Urinary bladder (tissue), 4 donors: Measurements from ENCODE around the gene CACNA2D3. TPM values are rescaled to one million over a fixed set of nuclear protein-coding genes. Genes with fewer than 3 reads are reported as not detected.

Experiments
- DNase-seq: peaks from one replicate; pipeline ENCODE4 v3.0.0-alpha.2; 2015; ENCODE audit errors: extremely low spot score
- H3K27ac ChIP-seq: one replicate; pipeline ENCODE4 v1.5.1; 2013; ENCODE audit warnings: low read depth, mild to moderate bottlenecking, moderate library complexity
- H3K36me3 ChIP-seq: one replicate; pipeline ENCODE4 v1.6.1; 2013; ENCODE audit warnings: mild to moderate bottlenecking, moderate library complexity; ENCODE audit not compliant: insufficient read depth
- H3K4me1 ChIP-seq: one replicate; pipeline ENCODE4 v1.6.1; 2013; ENCODE audit warnings: mild to moderate bottlenecking, moderate library complexity; ENCODE audit not compliant: insufficient read depth
- H3K4me3 ChIP-seq: one replicate; pipeline ENCODE4 v1.5.1; 2013; ENCODE audit warnings: low read depth, low read length
- WGBS: extraction: QIAGEN DNeasy Blood & Tissue Kit; methylation state at CpG from one replicate; pipeline ENCODE4 v1.1.7; 2013; 5-methylcytosine and 5-hydroxymethylcytosine counted together
- polyA plus RNA-seq: library from polyadenylated mRNA; stranded (reverse); fragments of 200-250 nt; gene quantifications from one replicate; pipeline ENCODE4 v1.2.3, GENCODE V29; 2013
- total RNA-seq: library from RNA; depleted of rRNA; stranded (reverse); fragments of >200 nt; gene quantifications from one replicate; pipeline ENCODE4 v1.2.3, GENCODE V29; 2014
- donor health status: healthy with polysubstance abuse.
- donor health status: healthy.

CACNA2D3 gene
- total and polyA plus RNA-seq, 2 donors: 0.57 to 1.7 TPM

DNA sequence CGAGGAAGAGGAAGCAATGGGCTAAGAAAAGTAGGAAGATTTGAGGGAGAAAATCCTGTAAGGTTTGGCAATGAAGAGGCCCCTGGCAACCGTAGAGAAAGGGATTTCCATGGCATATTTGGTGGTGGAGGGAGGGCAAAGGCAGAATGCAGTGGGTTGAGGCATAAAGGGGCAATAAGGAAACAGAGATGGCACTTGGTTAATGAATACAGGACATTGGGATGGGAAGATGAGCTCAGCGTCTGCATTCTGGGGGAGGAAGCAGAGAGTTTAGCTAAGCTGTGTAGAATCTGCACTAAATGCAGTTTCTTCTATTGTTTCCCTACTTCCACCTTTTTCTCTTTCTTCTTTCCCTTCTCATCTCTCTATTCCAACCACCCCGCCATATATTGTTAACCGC, 721.9 kb downstream of the CACNA2D3 start:
- 88% methylated on average over 5 of the region's 5 CpGs for WGBS

DNA sequence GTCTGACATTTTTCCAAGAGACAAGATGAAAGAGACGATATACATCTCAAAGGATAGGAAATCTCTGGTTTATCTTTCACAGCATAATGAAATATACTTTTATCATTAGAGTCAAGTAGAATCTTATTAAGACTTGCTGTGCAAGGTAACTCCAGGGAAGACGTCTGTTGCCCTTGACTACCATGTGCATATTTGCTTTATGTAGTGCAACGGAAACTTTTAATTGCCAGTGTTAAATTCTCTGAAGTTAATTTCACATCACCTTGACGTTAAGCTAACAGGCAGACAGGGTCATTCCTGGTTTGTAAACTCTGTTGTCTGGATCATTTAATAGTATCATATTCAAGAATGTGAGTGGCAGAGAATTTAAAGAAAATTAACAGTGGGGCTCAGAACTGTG, 722.7 kb downstream of the CACNA2D3 start:
- H3K4me3 ChIP-seq: no peak overlapping the region
- H3K27ac ChIP-seq: no peak overlapping the region
- DNase-seq: no peak
- no peaks in the 10 kb centered on the region for H3K4me1 ChIP-seq
- WGBS: 54% methylated on average over 4 of the region's 4 CpGs
- no peaks in the 10 kb centered on the region for H3K36me3 ChIP-seq

More for the DNA sequence above, 721.9 kb downstream of the CACNA2D3 start:
- DNase-seq: no peak
- H3K4me1 ChIP-seq: no peaks in the 10 kb centered on the region
- H3K4me3 ChIP-seq: no peak overlapping the region
- no peaks in the 10 kb centered on the region for H3K36me3 ChIP-seq
- no peak overlapping the region for H3K27ac ChIP-seq

DNA sequence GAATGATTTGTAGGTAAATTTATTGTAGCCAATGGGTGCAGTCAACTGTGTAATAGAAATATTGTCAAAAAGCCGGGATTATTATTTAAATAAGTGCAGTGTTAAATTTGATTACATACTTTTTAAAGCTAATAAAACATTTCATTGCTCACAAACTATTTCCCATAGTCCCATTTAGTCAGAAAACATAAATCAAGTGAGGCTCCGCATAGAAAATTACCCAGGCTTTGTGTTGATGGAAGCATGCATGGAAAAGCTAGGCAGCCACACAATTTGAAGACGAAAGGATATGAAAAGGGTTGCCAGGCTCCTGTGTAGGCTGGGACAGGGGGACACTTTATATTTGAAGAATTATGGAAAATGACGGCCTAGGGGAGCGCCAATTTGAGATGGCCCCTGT, 723.2 kb downstream of the CACNA2D3 start:
- DNase-seq: no peak
- no peak overlapping the region for H3K27ac ChIP-seq
- 63% methylated on average over 5 of the region's 5 CpGs for WGBS
- no peaks in the 10 kb centered on the region for H3K36me3 ChIP-seq
- H3K4me3 ChIP-seq: no peak overlapping the region
- no peaks in the 10 kb centered on the region for H3K4me1 ChIP-seq

DNA sequence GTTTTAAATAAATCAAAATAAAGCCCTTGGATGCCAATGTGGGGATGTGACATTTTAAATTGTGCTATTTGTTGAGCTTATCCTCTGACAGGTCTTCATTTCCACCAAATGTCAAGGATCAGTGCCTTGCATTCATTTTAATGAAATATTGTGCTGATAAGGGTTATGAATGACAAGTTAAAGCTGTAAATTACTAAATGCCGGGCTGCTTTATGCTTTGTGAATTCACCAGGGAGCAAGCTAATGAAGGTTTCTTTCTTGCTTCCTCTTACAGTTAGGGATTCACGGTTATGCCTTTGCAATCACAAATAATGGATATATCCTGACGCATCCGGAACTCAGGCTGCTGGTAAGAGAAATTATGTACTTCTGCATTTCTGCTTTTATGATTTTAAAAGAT, 723.8 kb downstream of the CACNA2D3 start:
- no peaks in the 10 kb centered on the region for H3K4me1 ChIP-seq
- DNase-seq: no peak
- H3K36me3 ChIP-seq: no peaks in the 10 kb centered on the region
- H3K4me3 ChIP-seq: no peak overlapping the region
- no peak overlapping the region for H3K27ac ChIP-seq
- 55% methylated on average over 4 of the region's 4 CpGs for WGBS

DNA sequence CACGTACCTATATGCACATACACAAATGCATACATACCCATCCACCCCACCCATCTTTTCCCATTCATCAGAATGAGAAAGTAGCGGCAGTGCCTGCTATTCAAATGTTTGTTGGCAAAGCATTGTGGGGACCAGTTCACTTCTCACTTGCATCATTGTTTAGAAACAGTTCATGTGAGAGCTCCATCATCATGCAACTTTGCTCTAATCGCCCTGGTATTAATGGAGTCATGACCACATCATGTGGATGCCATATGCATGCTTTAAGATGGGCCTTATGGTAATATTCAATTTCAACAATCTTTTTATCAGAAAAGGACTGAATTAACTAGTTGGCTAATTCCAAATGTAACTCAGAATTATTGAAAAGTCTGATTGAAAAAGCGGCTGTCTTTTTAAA, 725.0 kb downstream of the CACNA2D3 start:
- 95% methylated on average over 4 of the region's 4 CpGs for WGBS
- H3K4me3 ChIP-seq: no peak overlapping the region
- no peaks in the 10 kb centered on the region for H3K36me3 ChIP-seq
- H3K4me1 ChIP-seq: no peaks in the 10 kb centered on the region
- DNase-seq: no peak
- H3K27ac ChIP-seq: no peak overlapping the region

DNA sequence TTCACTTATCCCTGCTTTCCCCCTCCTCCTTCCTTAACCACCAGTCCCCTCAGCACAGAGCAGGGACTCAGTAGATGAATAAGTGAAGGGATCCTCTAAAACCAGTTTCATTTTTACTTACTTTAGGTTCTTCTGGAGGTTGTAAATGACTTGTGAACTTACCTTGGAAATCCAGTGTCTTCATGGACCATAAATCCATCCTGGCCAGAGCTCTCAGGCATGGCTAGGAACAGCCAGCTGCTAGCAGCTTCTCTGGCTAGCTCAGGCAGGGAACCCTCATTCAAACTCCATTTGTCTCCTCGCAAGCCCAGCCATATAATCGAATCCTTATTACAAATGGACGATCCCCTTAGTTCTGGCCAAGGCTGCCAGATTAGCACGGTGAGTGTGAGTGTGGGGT, 727.0 kb downstream of the CACNA2D3 start:
- no peaks in the 10 kb centered on the region for H3K36me3 ChIP-seq
- no peak for DNase-seq
- 70% methylated on average over 4 of the region's 4 CpGs for WGBS
- no peaks in the 10 kb centered on the region for H3K4me1 ChIP-seq
- H3K4me3 ChIP-seq: no peak overlapping the region
- H3K27ac ChIP-seq: no peak overlapping the region

DNA sequence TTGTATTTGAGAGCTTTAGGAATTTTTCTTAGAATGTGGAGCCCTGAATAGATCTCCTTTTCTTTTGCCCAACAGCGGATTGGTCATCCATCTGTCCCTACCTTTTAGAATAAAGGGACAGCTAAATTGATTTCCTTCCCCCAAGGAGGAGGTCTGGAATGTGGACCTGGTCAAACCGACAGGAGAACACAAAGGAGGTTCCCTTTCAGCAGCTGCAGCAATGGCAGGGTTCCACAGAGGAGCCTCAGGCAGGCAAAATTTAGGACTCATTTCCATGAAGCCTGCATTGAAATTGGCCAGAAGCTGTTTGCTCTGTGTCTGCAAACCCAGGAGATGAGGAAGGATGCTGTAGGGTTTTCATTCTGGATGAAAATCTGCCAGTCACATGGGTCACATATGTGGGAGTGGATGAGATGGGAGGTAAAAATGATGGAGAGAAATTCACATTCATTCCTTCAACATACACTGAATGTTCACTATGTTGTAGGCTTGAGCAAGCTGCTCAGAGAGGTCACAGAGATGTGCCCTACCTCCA, 728.2 kb downstream of the CACNA2D3 start:
- WGBS: 69% methylated on average over 2 of the region's 2 CpGs
- Histone ChIP-seq H3K4me3 (no peak overlapping the region), H3K4me1 (no peaks in the 10 kb centered on the region), H3K27ac (no peak overlapping the region), H3K36me3 (no peaks in the 10 kb centered on the region)
- no peak for DNase-seq

DNA sequence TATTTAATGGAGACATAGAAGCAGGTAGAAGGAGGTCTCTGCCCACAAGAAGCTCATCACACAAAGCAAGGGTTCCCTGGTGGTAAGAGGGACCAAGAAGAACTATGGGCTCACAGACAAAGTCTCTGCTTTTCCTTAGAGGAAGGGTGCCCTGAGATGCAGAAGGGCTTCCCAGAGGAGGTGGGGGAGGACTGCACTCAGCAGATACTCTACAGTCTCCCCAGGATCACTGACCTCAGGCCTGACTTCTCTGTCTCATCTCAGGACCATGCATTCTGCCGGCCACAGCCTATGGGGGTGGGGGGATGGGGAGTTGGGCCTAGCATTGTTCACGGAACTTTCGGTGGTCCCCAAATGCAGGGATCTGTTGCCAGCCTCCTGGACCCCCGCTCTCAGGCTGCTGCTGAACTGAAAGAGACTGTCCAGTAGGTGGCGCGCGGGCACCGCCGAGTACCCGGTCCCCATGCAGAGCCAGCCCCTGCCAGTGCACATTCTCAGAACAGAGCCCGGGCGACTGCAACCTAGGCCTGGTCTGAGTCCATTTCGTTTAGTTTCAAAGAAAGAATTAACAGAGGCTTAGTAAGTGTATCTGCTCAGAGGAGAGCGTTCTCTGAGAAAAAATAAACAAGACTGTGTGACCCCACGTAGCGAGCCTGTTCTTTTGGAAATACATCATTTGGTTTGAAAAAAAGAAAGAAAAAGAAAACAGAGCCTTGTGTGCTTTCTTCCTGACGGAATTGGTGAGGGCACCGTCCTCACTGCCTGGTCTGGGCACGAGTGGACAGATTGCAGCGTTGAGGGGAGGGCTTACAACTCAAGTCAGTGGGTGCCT, 731.4 kb downstream of the CACNA2D3 start:
- DNase-seq: no peak
- H3K4me3 ChIP-seq: no peak overlapping the region
- no peak overlapping the region for H3K27ac ChIP-seq
- H3K36me3 ChIP-seq: no peaks in the 10 kb centered on the region
- 18% methylated on average over 20 of the region's 20 CpGs for WGBS
- H3K4me1 ChIP-seq: no peaks in the 10 kb centered on the region

DNA sequence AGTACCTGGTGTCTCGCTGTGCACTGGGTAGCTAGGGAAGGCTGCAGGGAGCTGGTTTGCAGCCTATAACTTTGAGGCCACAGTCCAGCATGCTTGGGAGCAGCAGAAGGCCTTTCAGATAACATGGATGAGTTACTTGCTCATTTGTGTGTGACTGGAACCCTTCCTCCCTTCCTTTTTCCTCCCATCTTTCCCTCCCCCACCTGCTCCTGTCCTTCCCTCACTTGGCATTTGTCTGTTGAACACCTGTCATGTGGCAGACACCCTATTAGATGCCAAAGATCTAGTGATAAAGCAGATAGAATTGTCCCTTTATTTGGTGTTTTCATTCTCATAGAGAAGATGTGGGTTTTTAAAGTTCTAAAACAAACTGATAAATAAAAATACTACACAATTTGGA, 733.9 kb downstream of the CACNA2D3 start:
- Histone ChIP-seq H3K4me3 (no peak overlapping the region), H3K4me1 (no peaks in the 10 kb centered on the region), H3K27ac (no peak overlapping the region), H3K36me3 (no peaks in the 10 kb centered on the region)
- DNase-seq: no peak
- WGBS: 98% methylated on average over 1 of the region's 1 CpG

DNA sequence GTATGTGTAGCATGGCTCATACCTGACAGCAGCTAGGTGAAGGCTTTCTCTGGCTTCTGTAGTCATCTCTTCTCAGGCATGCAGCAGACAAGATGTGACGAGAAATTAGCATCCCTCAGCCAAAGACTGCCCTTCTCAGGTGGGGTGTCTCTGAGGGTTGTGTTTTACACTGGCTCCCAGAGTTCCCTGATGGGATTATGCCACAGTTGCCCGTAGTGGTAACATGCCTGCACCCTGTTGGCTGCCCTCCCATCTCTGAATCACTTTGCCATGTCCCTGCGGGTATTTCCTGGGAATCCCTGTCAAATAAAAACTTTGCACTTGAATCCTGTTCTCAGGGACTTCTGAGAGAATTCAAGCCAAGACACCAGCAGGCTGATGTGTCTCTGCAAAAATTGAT, 735.0 kb downstream of the CACNA2D3 start:
- 70% methylated on average over 3 of the region's 3 CpGs for WGBS
- DNase-seq: no peak
- Histone ChIP-seq H3K36me3 (no peaks in the 10 kb centered on the region), H3K4me3 (no peak overlapping the region), H3K4me1 (no peaks in the 10 kb centered on the region), H3K27ac (no peak overlapping the region)

DNA sequence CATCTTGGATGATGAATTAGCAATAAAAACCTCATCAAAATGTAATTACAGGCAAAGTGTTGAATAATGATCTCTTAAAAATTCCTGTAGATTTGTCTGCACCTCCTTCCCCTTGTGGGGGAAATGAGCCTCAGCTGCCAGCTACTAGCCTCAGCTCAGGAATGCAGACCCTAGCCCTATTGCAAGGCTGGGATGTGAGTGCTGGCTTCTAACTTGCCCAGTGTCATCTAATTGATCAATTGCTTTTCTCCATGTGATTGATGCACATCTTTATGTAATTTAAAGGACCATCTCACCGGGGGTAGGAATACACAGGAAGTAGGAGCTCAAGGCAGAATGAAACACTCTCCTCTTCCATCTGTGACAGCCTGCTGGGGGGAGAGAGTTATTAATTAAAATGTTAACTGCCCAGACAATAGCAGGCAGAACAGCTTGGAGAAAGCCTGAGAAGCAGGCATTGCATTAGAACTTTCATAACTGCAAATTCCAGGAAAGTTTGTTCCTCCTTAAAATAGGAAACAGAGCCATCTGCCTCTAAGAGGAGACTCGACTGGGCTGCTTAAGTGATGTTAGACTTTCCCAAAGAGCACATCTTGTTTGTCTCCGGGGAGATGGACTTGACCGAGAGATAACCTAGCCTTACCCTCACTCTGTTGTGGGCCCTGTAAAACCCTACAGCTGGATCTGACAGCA, 735.9 kb downstream of the CACNA2D3 start:
- 53% methylated on average over 4 of the region's 4 CpGs for WGBS
- no peak for DNase-seq
- H3K4me1 ChIP-seq: no peaks in the 10 kb centered on the region
- H3K27ac ChIP-seq: no peak overlapping the region
- H3K36me3 ChIP-seq: no peaks in the 10 kb centered on the region
- H3K4me3 ChIP-seq: no peak overlapping the region

DNA sequence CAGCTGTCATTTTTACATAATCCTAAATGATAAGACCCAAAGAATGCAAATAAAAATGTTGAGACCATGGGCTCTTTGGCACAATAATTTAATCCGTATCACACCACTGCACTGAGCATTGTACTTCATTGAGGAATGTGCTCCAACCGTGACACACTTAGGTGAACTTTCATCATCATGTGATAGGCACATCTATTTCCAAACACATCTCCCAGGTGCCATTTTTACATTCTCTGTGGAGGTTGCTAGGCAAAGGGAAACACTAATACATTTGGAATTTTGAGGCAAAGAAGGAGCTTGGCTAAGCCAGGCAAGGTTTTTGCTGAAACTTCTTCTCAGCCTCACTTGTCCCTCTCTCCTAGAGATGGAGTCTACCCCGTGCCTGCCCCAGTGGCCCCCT, 736.8 kb downstream of the CACNA2D3 start:
- Histone ChIP-seq H3K4me1 (no peaks in the 10 kb centered on the region), H3K4me3 (no peak overlapping the region), H3K27ac (no peak overlapping the region), H3K36me3 (no peaks in the 10 kb centered on the region)
- DNase-seq: no peak
- 83% methylated on average over 3 of the region's 3 CpGs for WGBS

DNA sequence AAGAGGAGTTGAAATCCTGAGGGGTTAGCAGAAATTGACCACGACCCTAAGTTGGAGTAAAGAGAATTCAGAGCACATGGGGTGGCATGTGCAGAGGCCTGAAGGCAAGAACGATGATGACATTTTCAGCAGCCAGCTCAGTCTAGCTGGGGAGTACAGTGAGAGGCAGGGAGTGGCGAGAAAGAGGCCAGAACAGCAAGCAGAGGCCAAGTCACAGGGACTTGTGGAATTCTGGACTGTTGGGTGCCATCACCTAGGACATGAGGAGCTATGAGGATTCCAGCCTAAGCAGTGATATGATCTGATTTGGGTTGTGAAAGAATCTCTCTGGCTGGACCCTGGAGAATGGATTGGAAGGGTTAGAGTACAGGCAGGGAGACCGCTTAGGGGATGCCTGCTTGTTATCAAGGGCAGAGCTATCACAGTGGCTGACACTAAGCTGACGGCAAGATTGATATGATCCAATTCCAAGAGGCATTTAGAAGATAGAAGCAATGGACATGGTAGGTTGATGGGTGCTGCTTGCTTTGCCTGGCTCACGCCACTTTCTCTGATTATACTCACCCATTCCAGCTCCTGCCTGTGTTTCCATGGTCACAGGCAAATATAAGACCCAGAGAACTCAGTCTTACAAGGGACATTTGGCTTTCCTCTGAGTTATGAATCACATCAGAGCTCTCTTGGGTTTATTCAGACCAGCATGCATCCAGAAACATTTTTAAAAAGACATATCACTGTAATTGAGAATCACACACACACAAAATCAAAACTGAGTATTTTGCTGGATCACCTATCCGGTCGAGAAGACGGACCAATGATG, 739.1 kb downstream of the CACNA2D3 start:
- Histone ChIP-seq H3K4me3 (no peak overlapping the region), H3K4me1 (no peaks in the 10 kb centered on the region), H3K36me3 (no peaks in the 10 kb centered on the region), H3K27ac (no peak overlapping the region)
- no peak for DNase-seq
- 77% methylated on average over 9 of the region's 9 CpGs for WGBS
